ENCODE data around the gene NF1. TPM values are rescaled to one million over a fixed set of nuclear protein-coding genes. Genes with fewer than 3 reads are reported as not detected.

NF1 gene
- total RNA-seq, 4 donors from 2014 or later, result 23.6 to 47.3 (median 32.0) TPM

DNA sequence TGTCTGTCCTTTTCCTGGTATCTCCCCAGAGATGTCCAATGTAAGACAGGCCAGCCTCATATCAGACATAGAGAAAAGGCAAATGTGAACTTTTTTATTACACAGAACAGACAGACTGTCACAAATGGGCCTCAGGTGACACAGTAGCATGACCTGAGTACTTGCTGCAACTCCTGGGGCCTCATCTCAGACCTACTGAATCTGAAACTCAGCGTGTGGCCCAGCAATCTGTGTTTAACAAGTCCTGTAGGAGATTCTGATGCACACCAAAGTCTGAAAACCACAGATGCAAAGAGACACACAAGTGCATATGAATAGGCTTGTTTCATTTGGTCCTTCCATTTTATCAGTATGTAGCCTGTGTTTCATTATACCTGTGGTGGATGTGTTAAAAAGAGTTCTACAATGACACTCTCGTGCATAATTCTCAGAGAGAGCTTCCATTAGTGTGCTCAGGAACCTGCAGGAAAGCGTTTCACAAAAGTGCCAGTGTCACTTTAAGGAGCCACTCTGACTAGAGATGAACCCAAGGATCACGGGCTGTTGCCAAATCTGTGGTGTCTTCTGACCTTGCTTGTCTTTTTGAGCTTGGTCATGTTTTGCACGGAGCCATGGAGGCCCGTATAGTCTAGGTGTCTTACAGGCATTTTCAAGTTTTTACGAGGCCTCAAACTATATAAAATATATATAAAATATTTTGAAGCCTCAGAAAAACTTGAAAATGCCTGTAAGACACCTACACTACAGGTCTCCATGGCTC is 33.8 kb upstream of the NF1 start:
- H3K4me3 ChIP-seq, result no peak overlapping the region
- no peaks in the 10 kb centered on the region for H3K9me3 ChIP-seq
- in situ Hi-C loops (cut with MboI; ENCODE audit: low sequenced_read_pairs in 4 of 4), result no loop called here
- ATAC-seq, result no peak
- H3K4me1 ChIP-seq, result no peaks in the 10 kb centered on the region
- DNase-seq, result no peak
- intact Hi-C loops (cut with DNase I; ENCODE audit: low total_unique reads), result no loop called here
- no peak overlapping the region for H3K27ac ChIP-seq
- TF ChIP-seq CTCF (IDR thresholded peaks at IDR 0.05 in 4 of 5, conservative IDR thresholded peaks at IDR 0.05 in 1 of 5), result no peak
- H3K36me3 ChIP-seq, result no peaks in the 10 kb centered on the region
- no peaks in the 10 kb centered on the region for H3K27me3 ChIP-seq

GRCh38 chr17:31061678-31062077 is 33.1 kb upstream of the NF1 start:
- in situ Hi-C loops (cut with MboI; ENCODE audit: low sequenced_read_pairs in 4 of 4) (no loop called here), intact Hi-C loops (cut with DNase I; ENCODE audit: low total_unique reads) (no loop called here)
- no peaks in the 10 kb centered on the region for H3K27me3 ChIP-seq
- no peaks in the 10 kb centered on the region for H3K4me1 ChIP-seq
- ATAC-seq, result no peak
- no peaks in the 10 kb centered on the region for H3K36me3 ChIP-seq
- no peaks in the 10 kb centered on the region for H3K9me3 ChIP-seq
- H3K4me3 ChIP-seq, result no peak overlapping the region
- no peak for TF ChIP-seq POLR2A (IDR thresholded peaks at IDR 0.05)
- no peak for TF ChIP-seq CTCF (IDR thresholded peaks at IDR 0.05 in 4 of 5, conservative IDR thresholded peaks at IDR 0.05 in 1 of 5)
- no peak for DNase-seq
- no peak overlapping the region for H3K27ac ChIP-seq

DNA sequence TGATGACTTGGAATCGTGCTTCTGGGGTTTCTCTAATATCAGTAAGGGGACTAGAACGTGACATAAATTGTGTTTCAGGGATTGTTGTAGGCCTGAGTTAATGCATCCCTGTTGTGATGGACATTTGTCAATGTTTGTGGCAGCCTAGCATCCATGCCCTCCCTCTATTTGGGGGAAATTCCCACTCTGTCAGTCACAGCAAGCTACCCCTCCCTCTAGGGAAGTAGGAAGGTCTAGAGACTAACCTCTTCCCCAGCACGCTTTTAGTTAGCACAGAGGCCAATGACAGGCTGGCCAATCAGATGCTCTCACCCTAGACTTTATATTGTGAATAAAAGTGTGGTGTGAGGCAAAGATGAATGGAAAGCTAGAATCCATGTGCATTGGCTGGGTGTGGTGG is 32.4 kb upstream of the NF1 start:
- Histone ChIP-seq H3K27ac (no peak overlapping the region), H3K36me3 (no peaks in the 10 kb centered on the region), H3K4me1 (no peaks in the 10 kb centered on the region), H3K4me3 (no peak overlapping the region), H3K9me3 (no peaks in the 10 kb centered on the region), H3K27me3 (no peaks in the 10 kb centered on the region)
- no peak for DNase-seq
- intact Hi-C loops (cut with DNase I; ENCODE audit: low total_unique reads), result no loop called here
- in situ Hi-C loops (cut with MboI; ENCODE audit: low sequenced_read_pairs in 4 of 4), result no loop called here
- TF ChIP-seq CTCF (IDR thresholded peaks at IDR 0.05 in 4 of 5, conservative IDR thresholded peaks at IDR 0.05 in 1 of 5) (no peak), POLR2A (IDR thresholded peaks at IDR 0.05) (no peak)
- ATAC-seq, result no peak

DNA sequence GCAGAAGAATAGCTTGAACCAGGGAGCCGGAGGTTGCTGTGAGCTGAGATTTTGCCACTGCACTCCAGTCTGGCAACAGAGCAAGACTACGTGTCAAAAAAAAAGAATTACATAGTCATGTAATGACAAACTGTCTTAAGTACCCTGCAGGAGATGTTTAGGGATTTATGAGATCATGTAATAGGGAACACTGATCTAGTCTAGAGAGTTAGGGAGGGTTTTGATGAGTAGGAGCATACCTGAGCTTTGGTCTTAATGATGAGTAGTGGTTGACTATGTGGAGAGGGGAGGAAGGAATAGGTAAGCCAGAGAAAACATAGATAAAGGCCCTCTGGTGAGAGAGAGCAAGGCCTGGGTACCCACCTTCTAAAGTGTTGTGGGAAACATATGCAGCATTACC is 30.1 kb upstream of the NF1 start:
- no peaks in the 10 kb centered on the region for H3K27me3 ChIP-seq
- H3K9me3 ChIP-seq, result no peaks in the 10 kb centered on the region
- no peak for DNase-seq
- H3K27ac ChIP-seq, result no peak overlapping the region
- ATAC-seq, result no peak
- in situ Hi-C loops (cut with MboI; ENCODE audit: low sequenced_read_pairs in 4 of 4), result no loop called here
- intact Hi-C loops (cut with DNase I; ENCODE audit: low total_unique reads), result no loop called here
- no peaks in the 10 kb centered on the region for H3K36me3 ChIP-seq
- TF ChIP-seq CTCF (IDR thresholded peaks at IDR 0.05 in 4 of 5, conservative IDR thresholded peaks at IDR 0.05 in 1 of 5) (no peak), POLR2A (IDR thresholded peaks at IDR 0.05) (no peak)
- no peak overlapping the region for H3K4me3 ChIP-seq
- H3K4me1 ChIP-seq, result peaks cover 7 to 8% of the 10 kb centered on the region in 2 donors
